KOPT-K1 (cell line): ENCODE results near the gene MCF2L.
"Not testable (repeated sequence)": the region's sequence is repeated elsewhere in the genome, so short reads cannot be mapped to it uniquely, and the experiment has no call there.

Experiments used
- H3K27ac ChIP-seq: fragments of 200-600 bp; sonication (generic); 2 replicates; pipeline ENCODE4 v1.5.1; 2016; ENCODE audit warnings: antibody characterized with exemption, mild to moderate bottlenecking, low read depth, low read length; ENCODE audit not compliant: poor library complexity, severe bottlenecking
- H3K36me3 ChIP-seq: fragments of 200-600 bp; sonication (generic); 2 replicates; pipeline ENCODE4 v1.5.1; 2017; ENCODE audit warnings: antibody characterized with exemption, mild to moderate bottlenecking, low read length, moderate library complexity; ENCODE audit not compliant: insufficient read depth
- H3K9me3 ChIP-seq: fragments of 200-600 bp; sonication (generic); 2 replicates; pipeline ENCODE4 v1.5.1; 2017; ENCODE audit warnings: antibody characterized with exemption, low read length, mild to moderate bottlenecking; ENCODE audit not compliant: insufficient read depth, poor library complexity, severe bottlenecking

Gene MCF2L

DNA sequence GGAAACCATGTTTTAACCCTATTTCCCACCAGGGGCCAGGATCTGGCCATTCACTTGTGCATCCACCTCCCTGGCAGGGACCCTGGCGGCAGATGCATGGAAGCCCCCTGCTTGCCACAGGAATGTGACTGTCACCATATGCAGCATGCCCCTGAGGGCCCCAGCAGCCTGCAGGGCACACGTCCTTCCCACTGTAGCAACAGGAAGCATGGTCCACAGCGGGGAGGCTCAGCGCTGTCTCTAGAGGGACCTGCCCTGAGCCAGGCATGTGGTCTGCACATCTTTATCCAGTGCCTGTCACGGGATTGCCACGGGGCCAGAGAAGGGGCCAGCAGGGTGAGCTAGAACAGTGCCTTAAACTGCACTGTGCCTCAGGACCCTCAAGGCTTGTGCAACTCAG is 34.9 kb upstream of the MCF2L start:
- Histone ChIP-seq H3K27ac (no peak overlapping the region), H3K36me3 (no peaks in the 10 kb centered on the region), H3K9me3 (no peaks in the 10 kb centered on the region)

DNA sequence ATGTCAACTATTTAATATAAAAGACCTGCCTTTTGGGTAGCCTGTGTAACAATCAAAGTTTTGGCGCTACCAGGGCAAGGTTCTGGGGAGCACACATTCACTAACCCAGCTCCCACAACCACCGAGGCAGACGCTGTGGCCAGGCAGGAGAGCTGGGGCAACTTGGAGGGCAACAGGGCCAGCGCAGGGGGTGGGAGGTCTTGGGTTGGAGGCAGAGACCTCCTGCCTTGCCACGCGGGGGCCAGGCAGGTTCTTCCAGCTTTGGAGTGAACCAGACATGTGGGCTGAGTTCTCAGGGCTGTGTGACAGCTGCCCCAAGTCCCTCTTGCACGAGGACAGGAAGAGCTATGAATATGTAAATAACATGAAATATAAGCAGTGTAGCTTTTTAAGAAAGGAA is 30.3 kb upstream of the MCF2L start:
- Histone ChIP-seq H3K36me3 (no peaks in the 10 kb centered on the region), H3K27ac (no peak overlapping the region), H3K9me3 (no peaks in the 10 kb centered on the region)

DNA sequence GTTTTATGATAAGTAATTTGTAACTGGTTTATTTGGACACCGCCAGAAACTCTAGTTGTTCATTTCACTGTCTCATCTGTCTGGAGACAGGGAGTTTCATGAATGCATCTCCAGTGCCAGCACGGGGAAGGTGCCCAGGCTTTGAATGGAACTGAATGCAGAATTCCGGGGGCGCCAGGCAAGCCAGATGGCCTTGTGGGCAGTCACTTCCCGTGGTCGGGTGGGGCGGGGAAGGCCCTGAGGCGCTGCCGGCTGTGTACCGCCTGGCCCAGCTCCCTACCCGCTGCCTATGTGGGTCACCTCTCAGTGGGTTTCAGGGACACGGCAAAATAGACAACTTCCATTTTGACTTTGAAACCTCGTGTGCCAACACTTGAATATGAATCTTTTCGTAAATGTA is 28.8 kb upstream of the MCF2L start:
- H3K27ac ChIP-seq = no peak overlapping the region
- no peaks in the 10 kb centered on the region for H3K36me3 ChIP-seq
- H3K9me3 ChIP-seq = no peaks in the 10 kb centered on the region

DNA sequence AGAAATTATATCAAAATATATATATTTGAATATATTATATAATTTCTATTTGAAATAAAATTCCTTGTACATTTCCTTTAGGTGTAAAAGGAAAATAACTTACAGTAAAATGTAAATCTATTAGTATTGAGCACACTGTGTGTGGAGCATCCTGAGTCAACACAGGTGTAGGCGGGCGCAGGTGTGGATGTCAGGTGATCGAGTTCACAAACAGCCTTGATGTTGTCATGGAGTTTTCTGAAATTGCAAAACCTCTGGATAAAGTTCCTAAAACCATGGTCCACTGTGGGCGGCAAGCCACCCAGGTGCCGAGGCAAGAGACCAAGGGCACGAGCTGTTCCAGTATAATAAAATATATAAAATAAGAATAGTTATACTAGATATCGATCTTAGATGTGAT is 27.7 kb upstream of the MCF2L start:
- H3K9me3 ChIP-seq = no peaks in the 10 kb centered on the region
- no peaks in the 10 kb centered on the region for H3K36me3 ChIP-seq
- no peak overlapping the region for H3K27ac ChIP-seq

DNA sequence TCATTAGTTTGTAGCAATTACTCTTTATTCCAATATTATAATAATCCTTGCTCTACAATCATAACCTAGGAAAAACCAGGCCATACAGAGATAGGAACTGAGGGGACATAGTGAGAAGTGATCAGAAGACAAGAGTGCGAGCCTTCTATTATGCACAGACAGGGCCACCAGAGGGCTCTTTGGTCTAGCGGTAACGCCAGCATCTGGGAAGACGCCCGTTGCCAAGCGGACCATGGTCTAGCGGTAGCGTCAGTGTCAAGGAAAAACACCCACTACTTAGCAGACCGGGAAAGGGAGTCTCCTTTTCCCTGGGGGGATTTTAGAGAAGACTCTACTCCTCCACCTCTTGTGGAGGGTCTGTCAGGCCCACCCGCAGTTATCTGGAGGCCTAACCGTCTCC is 27.2 kb upstream of the MCF2L start:
- H3K9me3 ChIP-seq, H3K36me3 ChIP-seq, H3K27ac ChIP-seq: not testable (repeated sequence)

DNA sequence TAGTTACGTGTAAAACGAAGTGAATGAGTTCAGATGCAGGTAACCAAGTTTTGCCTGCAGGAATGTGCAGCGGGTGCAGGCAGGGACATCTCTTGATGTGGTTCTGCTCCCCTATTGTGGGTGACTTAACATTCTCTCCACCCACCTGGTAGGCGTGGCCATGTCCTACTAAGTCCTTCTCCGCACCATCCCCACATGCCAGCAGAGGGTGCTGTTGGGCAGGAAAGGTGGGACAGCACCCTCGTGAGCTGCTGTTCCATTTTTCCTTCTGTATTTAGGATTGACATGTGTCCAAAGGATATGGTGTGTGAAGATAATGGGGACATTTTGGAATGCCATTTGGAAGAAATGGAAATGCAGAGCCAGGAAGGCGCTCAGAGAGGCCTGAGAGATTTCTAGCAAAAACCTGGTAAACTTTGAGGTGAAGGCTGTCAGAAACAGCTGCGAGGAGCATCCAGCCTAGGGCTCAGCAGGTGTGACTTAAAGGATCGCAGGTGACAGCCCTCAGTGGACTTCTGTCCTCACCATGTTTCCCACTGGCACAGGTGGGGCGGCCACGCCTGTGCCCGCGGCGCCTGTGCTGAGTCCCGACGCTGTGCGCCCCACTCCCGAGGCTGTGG is 26.2 kb upstream of the MCF2L start:
- Histone ChIP-seq H3K27ac (no peak overlapping the region), H3K36me3 (no peaks in the 10 kb centered on the region), H3K9me3 (no peaks in the 10 kb centered on the region)

DNA sequence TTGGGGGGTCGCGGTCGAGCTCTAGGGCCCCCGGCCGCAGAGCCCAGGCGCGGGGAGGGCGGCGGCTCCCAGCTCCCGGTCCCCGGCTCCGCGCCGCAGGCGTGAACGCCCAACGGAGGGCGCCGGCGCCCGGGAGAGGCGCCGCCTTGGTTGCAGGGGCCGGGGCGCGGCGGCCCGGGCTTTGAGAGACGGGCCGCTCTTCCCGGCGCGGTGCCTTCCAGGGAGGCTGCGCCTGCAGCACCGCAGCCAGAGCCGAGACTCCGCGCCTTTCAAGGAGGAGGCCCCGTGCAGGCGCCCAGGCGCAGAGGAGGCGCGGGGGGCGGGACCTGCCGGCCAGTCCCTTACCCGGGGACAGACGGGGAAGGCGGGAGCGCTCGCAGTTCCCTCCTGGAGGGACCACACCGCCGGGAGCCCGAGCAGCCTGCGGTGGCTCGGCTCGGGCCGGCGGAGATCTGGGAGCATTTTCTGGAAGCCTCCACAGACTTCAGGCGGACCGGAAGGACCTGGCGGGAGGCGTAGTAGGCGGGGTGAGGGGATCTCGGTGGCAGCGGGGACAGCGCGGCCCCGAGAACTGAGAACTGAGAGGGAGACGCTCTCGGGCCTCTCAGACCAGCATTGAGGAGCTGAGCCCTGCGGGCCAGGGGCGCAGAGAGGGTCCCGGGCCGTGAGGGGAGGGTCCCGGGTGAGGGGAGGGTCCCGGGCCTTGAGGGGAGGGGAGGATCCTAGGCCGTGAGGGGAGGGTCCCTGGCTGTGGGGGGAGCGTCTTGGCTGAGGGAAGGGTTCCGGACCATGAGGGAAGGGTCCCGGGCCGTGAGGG is 25.5 kb upstream of the MCF2L start:
- no peaks in the 10 kb centered on the region for H3K36me3 ChIP-seq
- H3K9me3 ChIP-seq = no peaks in the 10 kb centered on the region
- H3K27ac ChIP-seq = no peak overlapping the region

DNA sequence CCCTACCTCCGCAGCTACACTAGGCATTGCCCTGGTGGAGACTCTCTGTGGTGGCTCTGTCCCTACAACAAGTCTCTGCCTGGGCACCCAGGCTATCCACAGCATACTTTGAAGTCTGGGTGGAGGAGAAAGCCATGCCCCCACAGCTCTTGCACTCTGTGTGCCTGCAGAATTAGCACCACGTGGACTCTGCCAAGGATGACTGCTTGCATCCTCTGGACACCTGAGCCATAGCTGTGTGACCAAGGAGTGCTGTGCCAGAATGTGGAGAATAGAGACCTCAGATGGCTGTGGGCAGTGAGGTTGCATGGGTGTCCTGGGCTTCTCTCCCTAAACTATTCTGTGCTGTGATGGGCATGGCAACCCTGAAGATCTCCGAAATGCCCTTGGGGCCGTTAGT is 21.2 kb upstream of the MCF2L start:
- Histone ChIP-seq H3K27ac (no peak overlapping the region), H3K36me3 (no peaks in the 10 kb centered on the region), H3K9me3 (no peaks in the 10 kb centered on the region)

DNA sequence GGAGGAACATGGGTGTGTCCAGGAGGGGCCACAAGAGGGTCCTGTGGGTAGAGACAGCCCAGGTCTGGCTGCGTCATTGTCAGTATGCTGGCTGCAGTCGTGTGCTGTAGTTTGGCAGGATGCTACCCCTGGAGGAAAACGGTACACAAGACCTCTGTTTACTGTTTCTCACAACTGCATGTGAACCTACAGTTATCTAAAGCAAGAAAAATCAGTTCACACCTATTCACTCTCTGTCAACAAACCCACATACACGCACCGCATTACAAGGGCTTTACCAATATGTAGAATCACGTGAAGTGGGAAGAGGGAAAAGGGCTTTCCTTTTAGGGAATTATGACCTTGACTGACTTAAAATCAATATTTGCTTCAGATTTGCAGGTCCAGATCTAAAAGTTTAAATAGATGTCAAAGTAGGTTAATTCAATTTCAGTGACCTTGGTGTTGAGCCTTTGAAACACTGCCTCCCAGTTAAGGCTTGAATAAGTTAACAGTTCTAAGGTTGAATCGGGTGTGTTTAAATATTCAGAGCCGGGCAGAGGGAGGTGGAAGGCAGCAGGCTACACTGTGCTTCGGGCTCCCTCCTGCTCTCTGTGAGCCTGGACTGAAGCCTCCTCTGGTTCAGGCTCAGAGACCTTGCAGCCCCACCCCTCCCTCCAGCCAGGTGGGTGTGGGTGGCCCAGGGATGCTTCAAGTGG is 17.2 kb upstream of the MCF2L start:
- Histone ChIP-seq H3K9me3 (no peaks in the 10 kb centered on the region), H3K36me3 (no peaks in the 10 kb centered on the region)

DNA sequence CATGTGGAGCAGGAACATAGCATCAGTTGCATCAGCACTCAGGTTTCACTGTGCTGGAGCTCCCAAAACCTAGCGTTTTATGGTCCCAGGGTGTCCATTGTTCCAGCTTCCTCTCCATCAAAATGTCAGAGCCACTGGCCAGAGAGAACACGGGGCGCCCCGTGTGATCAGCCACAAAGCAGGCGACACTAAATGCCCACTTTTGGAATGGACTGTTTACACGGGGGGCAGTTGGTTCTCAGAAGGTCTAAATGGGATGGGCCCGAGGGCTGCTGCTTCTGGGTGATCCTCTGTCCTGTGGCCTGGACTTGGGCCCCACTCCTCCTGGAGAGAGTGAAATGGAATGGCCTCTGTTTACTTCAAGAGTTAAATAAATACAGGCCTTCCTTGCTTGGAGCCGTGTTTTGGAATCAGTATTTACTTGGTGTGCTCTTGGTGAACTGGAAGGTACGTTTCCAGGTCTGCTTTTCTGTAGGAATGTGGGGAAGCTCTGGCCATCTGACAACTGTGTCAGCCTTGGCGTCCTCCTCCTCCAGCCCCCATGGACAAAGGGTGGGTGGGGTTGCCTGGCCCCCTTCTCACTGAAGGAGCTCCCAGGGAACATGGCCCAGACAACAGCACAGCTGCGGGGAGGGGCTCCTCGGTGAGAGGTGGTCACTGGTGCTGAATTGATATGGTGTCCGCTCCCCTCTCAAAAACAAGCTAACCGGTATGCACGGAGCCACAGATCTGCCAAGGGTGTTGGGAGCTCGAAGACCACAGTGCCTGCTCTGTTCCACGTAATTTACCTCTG is 16.1 kb upstream of the MCF2L start:
- H3K36me3 ChIP-seq = no peaks in the 10 kb centered on the region
- no peaks in the 10 kb centered on the region for H3K9me3 ChIP-seq
- H3K27ac ChIP-seq = no peak overlapping the region

More for the DNA sequence above, 17.2 kb upstream of the MCF2L start:
- H3K27ac ChIP-seq = no peak overlapping the region

DNA sequence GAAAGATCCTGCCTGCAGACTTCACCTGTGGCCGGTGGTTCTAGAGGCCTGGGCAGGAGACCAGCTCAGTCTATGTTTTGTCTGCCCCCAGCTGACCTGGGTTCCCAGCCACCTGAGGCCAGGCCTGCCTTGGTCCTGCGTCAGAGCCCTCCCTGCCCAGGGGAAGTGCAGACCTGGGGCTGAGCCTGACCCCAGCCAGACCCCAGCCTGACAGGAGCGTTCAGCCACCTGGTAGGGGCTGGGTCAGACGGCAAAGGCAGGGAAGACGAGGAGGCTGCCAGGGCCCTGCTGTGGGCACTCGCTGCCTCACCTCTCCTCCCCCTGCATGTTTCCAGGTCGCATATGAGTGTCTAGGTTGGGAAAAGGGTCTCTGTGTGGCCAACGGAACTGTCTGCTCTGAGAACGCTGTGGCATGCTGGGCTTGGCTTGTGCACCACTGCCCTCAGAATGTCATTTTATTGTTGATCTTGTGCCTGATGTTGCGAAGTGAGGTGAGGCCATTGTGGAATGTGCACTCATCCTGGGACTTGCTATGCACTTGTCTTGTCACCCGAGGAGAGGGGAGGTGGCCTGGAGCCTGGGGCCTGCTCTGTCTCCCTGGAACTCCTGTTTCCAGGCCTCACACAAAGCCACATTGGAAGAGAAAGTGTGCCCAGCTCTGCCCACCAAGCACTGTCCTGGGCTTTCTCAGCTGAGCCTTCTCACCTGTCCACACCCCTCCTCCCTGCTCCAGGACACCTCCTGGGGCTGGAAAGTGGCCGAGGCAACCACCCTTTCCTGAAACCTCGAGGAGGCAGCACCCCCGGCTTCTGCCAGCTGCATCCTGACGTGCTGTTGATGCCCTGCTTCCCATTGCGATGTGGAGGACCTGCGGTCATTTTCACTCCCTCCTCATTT is 15.2 kb upstream of the MCF2L start:
- Histone ChIP-seq H3K9me3 (no peaks in the 10 kb centered on the region), H3K27ac (no peak overlapping the region), H3K36me3 (no peaks in the 10 kb centered on the region)

DNA sequence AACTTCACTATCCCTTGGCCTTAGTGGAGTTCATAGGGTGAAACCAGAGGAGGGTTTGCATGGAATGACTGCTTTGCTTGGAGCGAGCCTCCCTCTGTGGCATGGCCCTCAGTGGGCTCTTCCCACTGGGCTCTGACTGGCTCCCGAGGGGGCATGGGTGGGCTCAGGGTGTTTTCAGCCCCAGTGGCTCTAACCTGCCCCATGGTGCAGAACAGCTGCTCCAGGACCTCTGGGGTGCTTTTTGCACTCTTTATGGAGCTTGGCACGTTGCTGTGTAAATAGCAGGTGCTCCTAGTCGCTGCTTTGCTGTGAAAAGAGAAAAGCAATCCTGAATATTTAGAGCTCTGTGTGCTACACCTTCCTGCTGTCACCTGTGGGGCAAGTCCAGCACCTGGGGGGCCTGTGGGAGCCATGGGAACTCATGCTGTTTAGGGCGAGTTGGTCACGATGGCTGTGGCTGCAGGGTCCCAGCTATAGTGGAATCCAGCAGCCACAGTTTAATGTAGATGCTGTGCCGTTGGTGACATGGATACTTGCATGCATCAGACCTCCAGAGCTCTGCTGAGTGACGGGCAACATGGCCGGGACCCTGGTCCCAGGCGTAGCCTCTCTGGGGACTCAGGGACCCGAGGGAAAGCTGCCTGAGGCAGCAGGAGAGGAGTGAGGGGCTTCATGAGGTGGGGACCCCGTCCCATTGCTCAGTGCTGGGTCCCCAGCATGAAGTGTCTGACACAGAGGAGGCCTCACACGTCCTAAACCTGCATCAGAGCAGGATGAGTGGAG is 14.3 kb upstream of the MCF2L start:
- H3K27ac ChIP-seq = no peak overlapping the region
- H3K9me3 ChIP-seq = no peaks in the 10 kb centered on the region
- H3K36me3 ChIP-seq = no peaks in the 10 kb centered on the region

DNA sequence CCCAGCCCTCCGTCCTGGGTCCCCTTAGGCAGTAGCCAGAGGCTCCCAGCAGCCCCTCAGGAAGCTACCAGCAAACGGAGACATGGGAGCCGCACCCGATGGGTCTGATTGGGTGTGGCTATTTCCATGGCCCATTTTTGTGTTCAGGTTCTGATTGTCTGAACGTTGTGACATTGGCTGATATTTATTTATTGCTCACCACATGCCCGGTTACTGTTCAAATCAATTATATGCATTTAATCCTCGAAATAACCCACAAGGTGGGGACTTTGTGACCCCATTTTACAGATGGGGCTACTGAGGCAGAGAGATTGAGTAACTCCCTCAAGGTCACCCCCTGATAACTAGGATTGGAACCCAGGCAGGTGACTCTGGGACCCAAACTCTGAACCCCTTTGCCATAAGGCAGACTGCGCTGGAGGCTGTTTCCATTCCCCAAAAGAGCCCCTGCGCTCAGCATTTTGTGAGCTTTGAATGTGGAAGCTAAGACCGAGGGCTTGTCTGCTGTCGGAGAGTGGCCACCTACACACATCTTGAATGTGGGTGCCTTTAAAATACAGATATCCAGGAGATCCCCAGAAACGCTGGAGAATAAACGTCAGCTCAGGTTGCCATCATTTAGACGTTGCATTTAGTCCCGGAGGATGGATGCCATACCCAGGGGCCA is 13.6 kb upstream of the MCF2L start:
- H3K36me3 ChIP-seq = no peaks in the 10 kb centered on the region
- no peak overlapping the region for H3K27ac ChIP-seq
- H3K9me3 ChIP-seq = no peaks in the 10 kb centered on the region
